ENCODE measurements around the gene SLC16A9. TPM values are rescaled to one million over a fixed set of nuclear protein-coding genes. Genes with fewer than 3 reads are reported as not detected.
"Not testable (repeated sequence)": the region's sequence is repeated elsewhere in the genome, so short reads cannot be mapped to it uniquely, and the experiment has no call there.

Gene SLC16A9, protein sequence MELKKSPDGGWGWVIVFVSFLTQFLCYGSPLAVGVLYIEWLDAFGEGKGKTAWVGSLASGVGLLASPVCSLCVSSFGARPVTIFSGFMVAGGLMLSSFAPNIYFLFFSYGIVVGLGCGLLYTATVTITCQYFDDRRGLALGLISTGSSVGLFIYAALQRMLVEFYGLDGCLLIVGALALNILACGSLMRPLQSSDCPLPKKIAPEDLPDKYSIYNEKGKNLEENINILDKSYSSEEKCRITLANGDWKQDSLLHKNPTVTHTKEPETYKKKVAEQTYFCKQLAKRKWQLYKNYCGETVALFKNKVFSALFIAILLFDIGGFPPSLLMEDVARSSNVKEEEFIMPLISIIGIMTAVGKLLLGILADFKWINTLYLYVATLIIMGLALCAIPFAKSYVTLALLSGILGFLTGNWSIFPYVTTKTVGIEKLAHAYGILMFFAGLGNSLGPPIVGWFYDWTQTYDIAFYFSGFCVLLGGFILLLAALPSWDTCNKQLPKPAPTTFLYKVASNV
- total RNA-seq (2014; rRNA removed; shearing (Covaris generic)): 0.07 TPM in 1 of 2 replicates, not detected in the other

DNA sequence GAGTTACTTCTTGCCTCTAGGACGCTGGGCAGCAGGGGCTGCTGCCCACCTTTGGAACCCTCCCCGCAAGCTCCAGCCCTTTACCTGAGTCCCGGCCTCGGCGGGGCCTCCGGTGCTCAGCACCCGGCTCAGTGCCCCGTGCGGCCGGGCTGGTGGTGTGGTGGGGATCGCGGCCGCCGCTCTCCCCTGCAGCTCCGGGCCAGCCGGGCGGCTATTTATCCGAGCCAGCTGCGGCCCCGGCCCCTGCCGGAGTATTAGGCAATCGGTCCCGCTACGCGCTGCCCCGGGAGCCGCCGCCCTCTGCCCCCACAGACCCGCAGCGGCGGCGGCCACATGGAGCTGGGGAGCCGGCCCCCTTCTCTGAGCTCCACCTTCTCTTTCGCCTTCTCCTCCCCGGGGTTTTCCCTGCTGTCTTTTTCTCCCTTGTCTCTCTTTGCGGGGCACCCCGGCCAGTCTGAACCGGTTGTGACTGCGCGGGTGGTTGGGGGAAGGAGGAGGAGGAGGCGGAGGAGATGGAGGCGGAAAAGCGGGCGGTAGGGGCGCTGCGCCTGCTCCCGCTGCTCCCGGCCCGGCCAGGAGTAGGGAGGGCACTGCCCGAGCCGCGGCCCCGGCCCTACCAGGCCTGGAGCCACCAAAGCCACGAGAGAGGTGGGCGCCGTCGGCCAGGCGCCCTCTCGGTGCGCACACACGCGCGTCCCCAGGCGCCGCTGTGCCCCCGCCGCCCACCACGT, at the start of gene SLC16A9:
Gene SLC16A9, minus strand, starts transcription at position 456 of the 731 bp plus-strand sequence. CDS start 25,559 bp downstream, outside the sequence.
- DNase-seq (ENCODE audit: low read depth): peak; percentile 30

GRCh38 chr10:59757966-59758365, 48.3 kb upstream of the SLC16A9 start:
- peak; percentile 25 for DNase-seq (ENCODE audit: low read depth)

GRCh38 chr10:59754951-59755350, 45.3 kb upstream of the SLC16A9 start:
- DNase-seq (ENCODE audit: low read depth): no peak

DNA sequence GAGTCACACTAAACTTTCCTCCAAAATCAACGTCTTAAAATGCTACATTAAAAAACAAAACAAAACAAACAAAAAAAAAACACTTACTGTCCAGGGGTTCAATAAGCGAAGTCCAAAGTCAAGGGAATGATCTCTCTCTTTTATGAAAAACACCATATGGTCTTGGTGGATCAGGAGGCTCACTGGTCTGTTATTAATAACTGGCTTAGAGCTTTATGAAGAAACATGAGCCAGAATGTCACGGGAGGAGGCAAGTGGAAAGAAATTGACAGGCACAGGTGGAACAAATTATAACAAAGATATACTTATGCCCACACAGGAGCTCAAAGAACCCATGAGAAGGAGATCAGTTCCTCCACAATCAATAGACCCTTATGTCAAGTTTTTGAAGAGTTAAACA, 43.6 kb upstream of the SLC16A9 start, which contains the start of gene MRLN:
Gene MRLN, minus strand, starts transcription at position 189 of the 400 bp plus-strand sequence.
- DNase-seq (ENCODE audit: low read depth): no peak

GRCh38 chr10:59752278-59752940, 42.8 kb upstream of the SLC16A9 start:
- no peak for DNase-seq (ENCODE audit: low read depth)

DNA sequence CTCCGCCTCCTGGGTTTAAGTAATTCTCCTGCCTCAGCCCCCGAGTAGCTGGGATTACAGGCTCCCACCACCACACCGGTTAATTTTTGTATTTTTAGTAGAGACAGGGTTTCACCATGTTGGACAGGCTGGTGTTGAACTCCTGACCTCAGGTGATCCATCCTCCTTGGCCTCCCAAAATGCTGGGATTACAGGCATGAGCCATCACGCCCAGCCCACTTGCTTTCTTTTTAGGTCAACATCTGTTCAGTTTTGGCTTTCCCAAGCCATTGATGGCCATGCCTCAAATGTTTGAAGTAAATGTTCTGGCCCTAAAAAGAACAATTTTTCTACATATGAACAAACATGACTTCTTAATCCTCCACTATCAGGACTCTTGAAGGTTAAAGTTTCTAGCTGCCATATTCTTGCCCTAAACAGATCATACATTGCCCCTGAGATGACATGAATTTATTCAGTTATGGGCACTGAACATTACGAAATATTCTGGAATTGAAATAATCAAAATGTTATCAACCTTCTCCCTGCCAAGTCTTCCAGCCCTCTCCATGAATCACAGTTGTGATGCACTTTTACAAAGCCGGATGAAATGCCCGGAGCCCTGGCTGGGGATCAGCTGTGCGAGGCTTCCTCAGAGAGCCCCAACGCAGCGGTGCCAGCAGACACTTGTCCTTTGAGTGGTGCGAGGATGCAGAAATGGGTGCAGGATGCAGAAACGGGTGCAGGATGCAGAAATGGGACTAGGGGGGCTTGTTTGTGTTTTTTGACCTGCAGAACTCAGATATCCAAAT, 40.7 kb upstream of the SLC16A9 start:
- no peak for DNase-seq (ENCODE audit: low read depth)

DNA sequence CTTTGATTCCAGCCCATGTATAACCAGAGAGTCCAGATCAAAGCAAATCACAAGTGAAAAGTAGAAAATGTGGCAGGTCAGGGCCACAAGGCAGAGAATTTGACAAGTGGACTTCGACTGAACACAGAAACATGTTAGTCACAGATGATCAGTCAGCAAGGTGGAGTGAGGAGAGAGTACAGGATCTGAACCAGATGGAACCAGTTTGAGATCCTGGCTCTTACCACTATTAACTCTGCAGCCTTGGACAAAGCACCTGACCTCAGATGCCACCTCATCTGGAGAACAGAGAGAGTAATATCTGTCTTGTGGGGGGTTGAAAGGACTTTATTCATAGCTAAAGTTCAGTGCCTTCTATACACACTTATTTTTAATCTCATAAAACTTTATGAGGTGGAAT, 39.2 kb upstream of the SLC16A9 start:
- no peak for DNase-seq (ENCODE audit: low read depth)

GRCh38 chr10:59745163-59745650, 35.6 kb upstream of the SLC16A9 start:
- no peak for DNase-seq (ENCODE audit: low read depth)

DNA sequence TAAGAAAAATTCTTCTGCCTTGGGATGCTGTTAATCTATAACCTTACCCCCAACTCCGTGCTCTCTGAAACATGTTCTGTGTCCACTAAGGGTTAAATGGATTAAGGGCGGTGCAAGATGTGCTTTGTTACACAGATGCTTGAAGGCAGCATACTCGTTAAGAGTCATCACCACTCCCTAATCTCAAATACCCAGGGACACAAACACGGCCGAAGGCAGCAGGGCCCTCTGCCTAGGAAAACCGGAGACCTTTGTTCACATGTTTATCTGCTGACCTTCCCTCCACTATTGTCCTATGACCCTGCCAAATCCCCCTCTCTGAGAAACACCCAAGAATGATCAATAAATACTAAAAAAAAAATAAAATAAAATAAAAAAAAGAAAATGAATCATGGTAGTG, 35.1 kb upstream of the SLC16A9 start:
- not testable (repeated sequence) for DNase-seq (ENCODE audit: low read depth)

GRCh38 chr10:59744156-59744555, 34.5 kb upstream of the SLC16A9 start:
- not testable (repeated sequence) for DNase-seq (ENCODE audit: low read depth)

- DNase-seq (ENCODE audit: low read depth): no peak
Observed at GRCh38 chr10:59741583-59741982, 31.9 kb upstream of the SLC16A9 start.

DNA sequence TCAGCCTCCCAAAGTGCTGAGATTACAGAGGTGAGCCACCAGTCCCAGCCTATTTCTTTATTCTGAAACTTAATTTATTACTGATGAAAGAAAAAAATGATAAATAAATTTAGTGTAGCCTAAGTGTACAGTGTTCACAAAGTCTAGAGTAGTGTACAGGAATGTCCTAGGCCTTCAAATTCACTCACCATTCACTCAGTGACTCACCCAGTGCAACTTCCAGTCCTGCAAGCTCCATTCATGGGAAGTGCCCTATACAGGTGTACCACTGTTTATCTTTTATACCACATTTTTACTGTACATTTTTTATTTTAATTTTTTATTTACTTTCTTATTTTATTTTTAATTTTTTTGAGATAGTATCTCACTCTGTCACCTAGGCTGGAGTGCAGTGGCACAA, 31.4 kb upstream of the SLC16A9 start:
- DNase-seq (ENCODE audit: low read depth): no peak

GRCh38 chr10:59736749-59737148, 27.1 kb upstream of the SLC16A9 start:
- DNase-seq (ENCODE audit: low read depth): no peak

- no peak for DNase-seq (ENCODE audit: low read depth)
Observed at GRCh38 chr10:59735296-59735695, 25.6 kb upstream of the SLC16A9 start.

- DNase-seq (ENCODE audit: low read depth): no peak
Observed at GRCh38 chr10:59734014-59734462, 24.4 kb upstream of the SLC16A9 start.

GRCh38 chr10:59733321-59734013, 23.8 kb upstream of the SLC16A9 start:
- not testable (repeated sequence) for DNase-seq (ENCODE audit: low read depth)

GRCh38 chr10:59732849-59733248, 23.2 kb upstream of the SLC16A9 start:
- DNase-seq (ENCODE audit: low read depth): not testable (repeated sequence)

DNA sequence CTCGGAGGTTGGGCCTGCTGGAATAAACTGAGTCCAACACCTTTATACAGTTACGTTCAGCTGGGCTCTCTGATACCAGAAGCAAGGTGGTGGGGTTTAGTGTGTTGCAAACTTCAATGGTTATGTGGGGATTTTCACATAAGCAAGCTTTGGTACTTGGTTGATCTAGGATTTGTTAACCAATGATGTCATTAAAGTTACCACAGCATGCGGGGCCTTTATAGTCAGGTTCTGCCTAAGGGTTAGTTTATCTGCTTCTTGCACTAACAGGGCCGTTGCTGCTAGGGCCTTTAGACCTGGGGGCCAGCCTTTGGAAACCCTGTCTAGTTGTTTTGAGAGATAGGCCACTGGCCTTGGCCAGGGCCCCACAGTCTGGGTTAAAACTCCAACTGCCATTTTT, 19.5 kb upstream of the SLC16A9 start:
- DNase-seq (ENCODE audit: low read depth): not testable (repeated sequence)

- DNase-seq (ENCODE audit: low read depth): no peak
Observed at GRCh38 chr10:59724098-59724938, 14.7 kb upstream of the SLC16A9 start.

Data from M059J (cell line).